Aorta (tissue), 5 donors: Measurements from ENCODE around the gene ITSN2. TPM values are rescaled to one million over a fixed set of nuclear protein-coding genes. Genes with fewer than 3 reads are reported as not detected.

Experiments
- ATAC-seq: fragments of 200-7000 bp; cut with Tn5 transposase; one replicate; pipeline ENCODE4 v1.9.1; 2022; ENCODE audit warnings: moderate library complexity; ENCODE audit not compliant: low FRiP score
- DNase-seq, 2 donors: peaks; one replicate each; pipeline ENCODE4 v3.0.0-alpha.2; 2020
- H3K27ac ChIP-seq, 2 donors: one replicate each; pipeline ENCODE4 v1.5.1; 2013; ENCODE audit warnings: low read length in 2 of 2, mild to moderate bottlenecking in 2 of 2, moderate library complexity in 2 of 2, control low read depth in 1 of 2, inconsistent platforms in 1 of 2, low read depth in 1 of 2
- H3K27me3 ChIP-seq, 2 donors: one replicate each; pipeline ENCODE4 v1.6.1; 2013; ENCODE audit warnings: control low read depth in 1 of 2, low read length in 1 of 2, mild to moderate bottlenecking in 1 of 2, moderate library complexity in 1 of 2; ENCODE audit not compliant: insufficient read depth in 2 of 2, control insufficient read depth in 1 of 2
- H3K36me3 ChIP-seq, 2 donors: one replicate each; pipeline ENCODE4 v1.6.1; 2013; ENCODE audit warnings: control low read depth in 1 of 2, low read length in 1 of 2, mild to moderate bottlenecking in 1 of 2; ENCODE audit not compliant: insufficient read depth in 2 of 2, control insufficient read depth in 1 of 2
- H3K4me1 ChIP-seq, 2 donors: one replicate each; pipeline ENCODE4 v1.6.1; 2013; ENCODE audit warnings: low read length in 2 of 2, control low read depth in 1 of 2, mild to moderate bottlenecking in 1 of 2, moderate library complexity in 1 of 2; ENCODE audit not compliant: insufficient read depth in 2 of 2, control insufficient read depth in 1 of 2
- H3K4me3 ChIP-seq, 2 donors: one replicate each; pipeline ENCODE4 v1.5.1; 2013; ENCODE audit warnings: low read length in 2 of 2, control low read depth in 1 of 2, mild to moderate bottlenecking in 1 of 2
- H3K9me3 ChIP-seq: one replicate; pipeline ENCODE4 v1.6.1; 2013; ENCODE audit warnings: mild to moderate bottlenecking, low read length; ENCODE audit not compliant: control insufficient read depth
- WGBS, 2 donors: extraction: QIAGEN DNeasy Blood & Tissue Kit; methylation state at CpG; one replicate each; pipeline ENCODE4 v1.1.7; 2013; 5-methylcytosine and 5-hydroxymethylcytosine counted together
- intact Hi-C, 2 donors: fragments of 100-400 bp; cut with DNase I; formaldehyde crosslinking; loops; one replicate each; pipeline versions ENCODE4 v1.14.2 to v1.15.0; 2022
- polyA plus RNA-seq, 2 donors: library from polyadenylated mRNA; stranded (reverse); fragments of 200-250 nt; gene quantifications; one replicate each; pipeline ENCODE4 v1.2.3, GENCODE V29; 2013
- total RNA-seq, 2 donors: library from RNA; stranded (reverse); fragmentation: NEBNext Ultra II Directional; extraction: Animal tissue kit (Norgen Biotek cat#: 25700); gene quantifications; one replicate each; pipeline ENCODE4 v1.2.1, GENCODE V29; 2021
- donor health status: healthy with polysubstance abuse.
- donor health status: Bipolar disorder and iron deficiency.
- donor health status: DM: no; HTN: no; CAD: no.
- donor health status: DM: no; HTN: no; CAD: no.
- donor health status: DM: yes; HTN: yes; CAD: no.

ITSN2 gene
- total and polyA plus RNA-seq, 4 donors: 20.5 to 87.0 (median 43.9) TPM

GRCh38 chr2:24164416-24164973 is 195.8 kb downstream of the ITSN2 start:
- Histone ChIP-seq H3K4me1 (no peaks in the 10 kb centered on the region), H3K9me3 (no peaks in the 10 kb centered on the region), H3K27ac (no peak overlapping the region), H3K27me3 (no peaks in the 10 kb centered on the region), H3K36me3 (peaks cover 0 to 5% of the 10 kb centered on the region in 2 donors), H3K4me3 (no peak overlapping the region)
- DNase-seq (no peak), ATAC-seq (peak; percentile 62)
- intact Hi-C loops: no loop called here
- WGBS, 2 donors: 57 to 61% methylated on average over 8 of the region's 8 CpGs

GRCh38 chr2:24163601-24164000 is 196.7 kb downstream of the ITSN2 start:
- no peak for DNase-seq
- no peak overlapping the region for H3K27ac ChIP-seq
- H3K9me3 ChIP-seq: no peaks in the 10 kb centered on the region
- intact Hi-C loops: no loop called here
- H3K36me3 ChIP-seq: peaks cover 0 to 4% of the 10 kb centered on the region in 2 donors
- WGBS, 2 donors: 91 to 92% methylated on average over 2 of the region's 2 CpGs
- no peaks in the 10 kb centered on the region for H3K4me1 ChIP-seq
- no peak for ATAC-seq
- no peaks in the 10 kb centered on the region for H3K27me3 ChIP-seq
- H3K4me3 ChIP-seq: no peak overlapping the region

GRCh38 chr2:24163186-24163585 is 197.2 kb downstream of the ITSN2 start:
- Histone ChIP-seq H3K27me3 (no peaks in the 10 kb centered on the region), H3K4me1 (no peaks in the 10 kb centered on the region), H3K9me3 (no peaks in the 10 kb centered on the region), H3K27ac (no peak overlapping the region), H3K4me3 (no peak overlapping the region), H3K36me3 (peaks cover 0 to 4% of the 10 kb centered on the region in 2 donors)
- DNase-seq: no peak
- 84 to 86% methylated on average over 3 of the region's 3 CpGs for WGBS, 2 donors
- intact Hi-C loops: no loop called here
- ATAC-seq: no peak

GRCh38 chr2:24162494-24162893 is 197.8 kb downstream of the ITSN2 start:
- 97 to 98% methylated on average over 1 of the region's 1 CpG for WGBS, 2 donors
- Histone ChIP-seq H3K27ac (no peak overlapping the region), H3K4me3 (no peak overlapping the region), H3K9me3 (no peaks in the 10 kb centered on the region), H3K36me3 (peaks cover 0 to 4% of the 10 kb centered on the region in 2 donors), H3K4me1 (no peaks in the 10 kb centered on the region), H3K27me3 (no peaks in the 10 kb centered on the region)
- no peak for DNase-seq
- no peak for ATAC-seq
- intact Hi-C loops: no loop called here

GRCh38 chr2:24160761-24161160 is 199.6 kb downstream of the ITSN2 start:
- Histone ChIP-seq H3K9me3 (no peaks in the 10 kb centered on the region), H3K36me3 (peaks cover 0 to 4% of the 10 kb centered on the region in 2 donors), H3K27me3 (no peaks in the 10 kb centered on the region), H3K27ac (no peak overlapping the region), H3K4me1 (no peaks in the 10 kb centered on the region), H3K4me3 (no peak overlapping the region)
- intact Hi-C loops: no loop called here
- DNase-seq: no peak
- no peak for ATAC-seq

GRCh38 chr2:24159708-24160107 is 200.6 kb downstream of the ITSN2 start:
- no peak overlapping the region for H3K4me3 ChIP-seq
- intact Hi-C loops: no loop called here
- ATAC-seq (no peak), DNase-seq (no peak)
- 82 to 88% methylated on average over 4 of the region's 4 CpGs for WGBS, 2 donors
- H3K27me3 ChIP-seq: no peaks in the 10 kb centered on the region
- H3K4me1 ChIP-seq: no peaks in the 10 kb centered on the region
- no peak overlapping the region for H3K27ac ChIP-seq
- peaks cover 0 to 4% of the 10 kb centered on the region in 2 donors for H3K36me3 ChIP-seq
- H3K9me3 ChIP-seq: no peaks in the 10 kb centered on the region

GRCh38 chr2:24158131-24158530 is 202.2 kb downstream of the ITSN2 start:
- Histone ChIP-seq H3K9me3 (no peaks in the 10 kb centered on the region), H3K27me3 (no peaks in the 10 kb centered on the region), H3K36me3 (peaks cover 0 to 8% of the 10 kb centered on the region in 2 donors), H3K27ac (no peak overlapping the region), H3K4me1 (no peaks in the 10 kb centered on the region), H3K4me3 (no peak overlapping the region)
- ATAC-seq (no peak), DNase-seq (no peak)
- WGBS, 2 donors: 96% methylated on average over 5 of the region's 5 CpGs
- intact Hi-C loops: no loop called here

GRCh38 chr2:24153478-24153877 is 206.9 kb downstream of the ITSN2 start:
- H3K4me3 ChIP-seq: no peak overlapping the region
- no peaks in the 10 kb centered on the region for H3K4me1 ChIP-seq
- no peak overlapping the region for H3K27ac ChIP-seq
- WGBS, 2 donors: 82 to 87% methylated on average over 4 of the region's 4 CpGs
- H3K9me3 ChIP-seq: no peaks in the 10 kb centered on the region
- H3K27me3 ChIP-seq: no peaks in the 10 kb centered on the region
- intact Hi-C loops: no loop called here
- DNase-seq (no peak), ATAC-seq (no peak)
- H3K36me3 ChIP-seq: peaks cover 4 to 6% of the 10 kb centered on the region in 2 donors
